Germinal center (tissue), 1 donor: ENCODE data around the gene FAM222A.

Experiments
- DNase-seq: peaks from one replicate; pipeline ENCODE4 v3.0.0; 2012; ENCODE audit warnings: mixed read lengths, low spot score

The FAM222A gene

DNA sequence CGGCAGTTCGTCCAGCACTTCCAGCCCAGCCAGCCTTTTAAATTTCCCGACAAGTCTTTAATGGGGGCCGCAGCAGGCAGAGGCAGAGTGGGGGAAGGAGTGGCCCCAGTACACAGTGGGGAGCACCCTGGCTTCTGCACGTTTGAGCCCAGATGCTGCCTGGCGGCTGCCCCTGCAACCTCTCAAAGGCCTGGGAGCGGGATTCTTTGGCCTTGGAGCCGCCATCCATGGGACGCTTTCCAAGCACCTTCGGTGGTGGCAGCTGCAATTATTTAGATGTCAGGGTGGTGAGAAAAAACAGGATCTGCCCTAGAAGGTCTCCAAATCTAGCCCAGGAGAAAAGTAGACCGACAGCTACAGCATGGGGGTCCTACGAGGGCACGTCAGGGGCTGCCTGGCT lies 46.0 kb downstream of the FAM222A start:
- no peak for DNase-seq

DNA sequence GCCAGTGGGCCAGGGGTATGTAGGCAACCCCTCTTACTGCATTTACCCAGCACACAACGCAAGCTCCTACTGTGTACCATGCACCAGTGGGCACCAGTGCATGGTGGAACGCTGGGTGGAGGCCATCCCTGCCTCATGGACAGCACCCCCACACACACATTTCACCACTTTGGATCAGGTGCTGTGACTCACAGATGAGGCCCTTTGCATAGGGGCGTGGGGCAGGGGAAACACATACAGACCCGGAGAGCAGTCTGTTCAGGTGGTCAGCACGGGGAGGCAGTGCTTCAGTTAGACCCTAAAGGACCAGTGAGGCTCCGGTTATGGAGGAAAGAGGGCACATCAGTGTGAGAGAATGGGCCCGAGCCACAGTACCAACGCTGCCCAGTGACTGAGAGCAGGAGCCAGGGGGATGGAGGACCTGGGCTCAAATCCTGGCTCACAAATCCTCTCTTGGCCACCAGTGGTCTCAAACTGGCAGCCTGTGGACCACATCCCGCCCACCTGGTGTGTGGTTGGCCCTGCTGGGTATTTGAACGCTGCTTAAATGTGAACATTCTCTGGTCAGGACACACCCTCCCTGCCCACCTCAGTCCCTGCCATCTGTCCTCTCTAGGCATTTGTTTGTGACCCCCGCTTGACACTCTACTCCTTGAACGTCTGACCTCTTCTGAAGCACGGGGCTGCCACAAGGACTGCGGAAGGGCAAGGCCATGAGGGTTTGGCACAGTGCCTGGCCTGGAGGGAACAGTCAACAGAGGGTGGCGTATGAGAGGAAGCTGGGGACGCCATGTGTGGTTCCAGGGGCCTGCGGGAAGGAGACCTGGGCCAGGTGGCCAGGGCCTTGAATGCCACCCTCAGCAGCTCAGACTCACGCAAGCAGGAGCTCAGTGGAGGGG lies 46.7 kb downstream of the FAM222A start:
- DNase-seq, result no peak

DNA sequence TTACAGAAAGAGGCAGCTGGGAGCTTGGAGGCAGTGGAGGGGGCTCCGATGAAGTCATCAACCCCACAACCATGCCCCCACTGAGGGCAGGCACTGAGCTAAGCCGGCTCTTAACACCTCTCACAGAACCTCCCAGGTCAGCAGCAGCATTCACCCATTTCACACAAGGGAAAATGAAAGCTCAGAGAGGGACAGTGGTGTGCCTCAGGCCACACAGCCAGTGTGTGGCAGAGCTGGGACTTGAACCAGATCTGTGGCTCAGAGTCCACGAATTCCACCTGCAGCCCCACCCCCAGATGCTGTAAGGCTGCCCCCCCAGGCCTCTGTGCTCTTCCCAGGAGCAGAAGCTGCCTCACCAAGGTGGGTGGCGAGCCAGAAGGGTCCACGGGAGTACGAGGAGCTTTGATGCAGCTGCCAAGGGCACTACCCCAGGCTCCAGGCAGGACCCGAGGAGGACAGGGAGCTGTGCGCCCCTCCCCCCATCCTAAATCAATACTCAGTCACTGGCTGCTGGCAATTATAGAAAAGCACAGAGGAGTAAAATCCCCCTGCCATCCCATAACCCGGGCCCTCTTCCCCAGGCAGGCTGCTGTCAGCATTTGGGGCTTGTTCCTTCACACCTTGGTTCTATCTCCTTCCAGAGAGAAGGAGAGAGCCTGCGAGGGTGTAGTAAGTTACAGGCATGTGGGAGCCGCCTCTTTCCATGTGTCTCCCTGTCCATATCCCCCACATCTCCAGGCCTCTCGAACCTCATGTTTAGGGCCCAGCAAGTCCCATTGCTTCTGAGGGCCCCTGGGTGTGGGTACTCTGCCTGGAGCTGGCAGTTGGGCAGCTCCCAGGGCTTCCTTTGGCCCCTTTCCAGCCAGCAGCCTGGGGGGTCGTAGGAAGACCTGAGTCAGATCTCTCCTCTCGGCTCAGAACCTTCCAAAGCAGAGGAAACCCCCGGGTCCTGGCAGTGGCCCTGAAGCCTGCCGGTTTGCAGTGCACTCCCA lies 47.6 kb downstream of the FAM222A start:
- no peak for DNase-seq

GRCh38 chr12:109762071-109762672 lies 48.5 kb downstream of the FAM222A start:
- DNase-seq, result no peak

GRCh38 chr12:109762673-109763191 lies 49.1 kb downstream of the FAM222A start:
- no peak for DNase-seq

DNA sequence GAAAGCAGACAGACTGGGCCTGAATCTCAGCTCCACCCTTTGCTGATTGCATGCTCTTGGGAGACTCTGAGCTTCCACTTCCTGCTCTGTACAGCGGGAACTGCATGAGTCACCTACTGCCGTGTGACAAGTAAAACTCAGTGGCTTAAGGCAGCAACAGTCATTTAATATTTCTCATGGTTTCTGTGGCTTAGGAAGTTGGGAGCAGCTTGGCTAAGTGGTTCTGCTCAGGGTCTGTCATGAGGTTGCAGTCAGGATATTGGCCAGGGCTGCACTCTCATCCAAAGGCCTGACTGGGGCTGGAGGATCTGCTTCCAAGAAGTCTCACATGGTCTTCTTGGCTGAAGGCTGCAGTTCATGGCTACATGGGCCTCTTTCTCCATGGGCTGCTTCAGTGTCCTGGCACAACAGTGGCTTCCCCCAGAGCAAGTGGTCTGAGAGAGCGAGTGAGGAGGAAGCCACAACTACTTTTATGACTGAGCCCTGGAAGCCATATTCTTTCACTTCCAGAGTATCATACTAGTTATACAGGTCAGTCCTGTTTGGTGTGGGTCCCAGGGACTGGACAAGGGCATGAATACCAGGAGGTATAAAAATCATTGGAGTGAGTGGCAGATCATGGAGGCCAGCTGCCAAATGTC lies 49.7 kb downstream of the FAM222A start:
- no peak for DNase-seq

- DNase-seq, result no peak
Measured at GRCh38 chr12:109764123-109764522, 50.5 kb downstream of the FAM222A start.

- no peak for DNase-seq
Measured at GRCh38 chr12:109764776-109765445, 51.3 kb downstream of the FAM222A start.

DNA sequence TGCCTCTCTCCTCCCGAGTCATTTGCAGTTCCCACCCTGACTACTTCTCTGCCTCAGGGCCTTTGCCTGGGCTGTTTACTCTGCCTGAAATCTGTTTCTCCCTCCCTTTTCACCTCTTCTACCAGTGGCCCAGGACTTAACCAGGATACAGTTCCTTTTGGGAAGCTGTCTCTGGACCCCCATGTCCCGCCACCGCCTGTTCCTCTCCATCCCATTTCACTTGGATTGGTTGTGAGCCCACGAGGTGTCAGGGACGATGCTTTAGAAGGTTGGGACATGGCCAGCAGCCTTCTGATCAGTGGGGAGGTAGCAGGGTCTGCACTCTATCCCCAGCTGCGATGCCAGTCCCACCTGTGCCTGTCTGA lies 51.8 kb downstream of the FAM222A start:
- no peak for DNase-seq

DNA sequence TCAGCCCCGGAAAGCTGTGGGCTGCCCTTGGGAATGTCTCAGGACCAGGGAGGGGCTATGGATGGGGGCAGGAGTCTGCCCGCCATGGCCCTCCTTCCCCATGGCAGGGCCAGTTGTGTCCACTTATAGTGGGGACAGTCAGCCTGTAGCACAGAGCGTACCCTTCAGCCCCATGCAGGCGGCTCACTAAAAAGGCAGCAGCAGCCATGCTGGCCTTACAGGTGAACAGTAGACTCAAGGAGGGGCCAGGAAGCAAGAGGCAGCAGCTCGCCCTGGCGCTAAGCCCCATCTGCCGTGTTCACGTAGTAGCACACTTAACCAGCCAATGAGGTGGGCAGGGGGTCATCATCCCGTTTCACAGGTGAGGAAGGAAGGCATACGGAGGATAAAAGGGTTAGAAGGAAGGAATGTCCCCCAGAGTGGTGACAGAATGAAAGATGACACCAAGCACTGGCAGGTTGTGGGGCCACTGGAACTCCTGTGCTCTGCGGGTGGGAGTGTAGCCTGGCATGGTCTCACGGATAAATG lies 52.7 kb downstream of the FAM222A start:
- DNase-seq, result no peak

DNA sequence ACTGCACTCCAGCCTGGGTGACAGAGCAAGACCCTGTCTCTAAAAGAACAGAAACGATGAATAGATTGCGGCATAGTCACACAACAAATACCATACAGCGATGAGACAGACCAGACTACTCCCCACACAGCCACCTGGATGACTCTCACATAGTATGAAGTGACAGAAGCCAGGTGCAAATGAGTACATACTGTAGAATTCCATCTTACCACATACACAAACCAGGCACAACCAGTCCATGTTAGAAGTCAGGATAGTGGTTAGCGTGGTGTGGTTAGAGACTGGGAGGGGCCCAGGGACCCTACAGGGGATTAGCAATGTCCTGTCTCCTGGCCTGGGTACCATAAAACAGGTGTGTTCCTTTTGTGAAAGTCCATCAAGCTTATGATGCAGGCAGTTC lies 53.8 kb downstream of the FAM222A start:
- DNase-seq, result no peak

- DNase-seq, result no peak
Measured at GRCh38 chr12:109767991-109768900, 54.6 kb downstream of the FAM222A start.

DNA sequence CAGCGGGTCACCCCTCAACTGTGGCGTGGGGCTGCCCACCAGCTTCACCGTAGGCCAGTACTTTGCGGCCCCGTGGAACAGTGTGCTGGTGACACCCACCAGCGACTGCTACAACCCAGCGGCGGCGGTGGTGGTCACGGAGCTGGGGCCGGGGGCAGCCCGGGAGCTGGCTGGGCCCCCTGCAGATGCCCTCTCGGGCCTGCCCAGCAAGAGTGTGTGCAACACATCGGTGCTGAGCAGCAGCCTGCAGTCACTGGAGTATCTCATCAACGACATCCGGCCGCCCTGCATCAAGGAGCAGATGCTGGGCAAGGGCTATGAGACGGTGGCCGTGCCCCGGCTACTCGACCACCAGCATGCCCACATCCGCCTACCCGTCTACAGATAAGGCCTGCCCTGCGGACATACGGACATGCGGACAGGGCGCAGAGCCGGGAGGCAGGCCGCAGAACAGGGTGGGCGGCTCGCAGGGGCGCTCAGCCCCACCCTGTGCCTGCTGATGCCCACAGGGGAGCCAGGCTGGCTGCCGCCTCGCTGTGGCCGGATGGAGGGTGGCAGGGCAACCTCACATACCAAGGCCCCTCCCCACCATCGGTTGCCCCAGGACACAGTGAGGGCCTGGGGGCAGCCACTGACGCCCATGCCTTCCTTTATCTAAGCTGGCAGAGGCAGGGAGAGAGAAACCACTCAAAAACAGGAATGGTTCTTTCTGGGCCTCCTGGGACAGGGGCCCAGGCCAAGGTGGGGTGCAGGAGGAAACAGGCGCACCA lies 55.5 kb downstream of the FAM222A start:
- no peak for DNase-seq

GRCh38 chr12:109770104-109770860 lies 56.7 kb downstream of the FAM222A start:
- no peak for DNase-seq

GRCh38 chr12:109770861-109771670 lies 57.4 kb downstream of the FAM222A start:
- DNase-seq, result no peak

DNA sequence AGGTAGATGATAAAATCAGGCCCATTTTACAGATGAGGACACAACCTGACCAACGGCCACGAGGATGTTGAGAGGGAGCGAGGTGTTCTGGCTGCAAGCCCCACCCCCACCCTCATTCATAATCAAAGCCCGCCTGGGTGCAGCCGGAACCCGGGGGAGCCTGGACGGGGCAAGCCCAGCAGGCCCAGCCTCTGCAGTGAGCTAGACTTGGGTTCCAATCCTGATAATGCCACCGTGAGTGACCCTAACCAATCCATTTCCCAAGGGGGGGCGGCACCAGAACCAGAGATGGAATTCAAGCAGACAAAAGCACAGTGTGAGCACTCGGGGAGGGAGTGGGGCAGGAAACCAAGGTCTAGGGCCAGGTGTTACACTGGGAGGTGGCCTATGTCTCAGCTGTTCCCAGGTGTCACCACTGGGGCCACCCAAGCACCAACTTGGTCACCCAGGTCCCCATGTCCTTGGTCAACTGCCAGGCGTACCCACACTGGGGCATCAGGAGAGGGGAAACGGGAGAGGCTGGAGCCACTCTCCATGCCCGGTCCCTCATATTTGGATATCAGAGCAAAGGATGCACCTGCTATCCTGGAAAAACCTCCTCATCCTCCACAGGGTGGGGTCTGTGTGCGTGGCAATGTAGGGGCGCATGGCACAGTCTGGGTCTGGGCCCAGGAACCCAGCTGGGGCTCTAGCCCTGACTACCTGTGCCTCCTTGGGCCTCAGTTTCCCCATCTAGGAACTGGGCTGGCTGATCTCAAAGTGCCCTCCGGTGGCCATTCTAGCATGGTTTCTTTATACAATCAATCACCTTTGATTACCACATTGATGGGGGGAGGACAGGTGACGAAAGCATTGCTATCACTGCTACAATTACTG lies 58.4 kb downstream of the FAM222A start:
- no peak for DNase-seq
